HG03378 (cell line): ENCODE measurements around the gene RGP1.
A peak's percentile ranks its signal among the peaks of the same experiment; 100 is the strongest.

ENCODE experiments used
- ATAC-seq: cut with Tn5 transposase; IDR thresholded peaks from one replicate; pipeline ENCODE4 v1.9.1; 2021; ENCODE audit warnings: mild to moderate bottlenecking, moderate library complexity; ENCODE audit not compliant: unreplicated experiment

RGP1 gene

DNA sequence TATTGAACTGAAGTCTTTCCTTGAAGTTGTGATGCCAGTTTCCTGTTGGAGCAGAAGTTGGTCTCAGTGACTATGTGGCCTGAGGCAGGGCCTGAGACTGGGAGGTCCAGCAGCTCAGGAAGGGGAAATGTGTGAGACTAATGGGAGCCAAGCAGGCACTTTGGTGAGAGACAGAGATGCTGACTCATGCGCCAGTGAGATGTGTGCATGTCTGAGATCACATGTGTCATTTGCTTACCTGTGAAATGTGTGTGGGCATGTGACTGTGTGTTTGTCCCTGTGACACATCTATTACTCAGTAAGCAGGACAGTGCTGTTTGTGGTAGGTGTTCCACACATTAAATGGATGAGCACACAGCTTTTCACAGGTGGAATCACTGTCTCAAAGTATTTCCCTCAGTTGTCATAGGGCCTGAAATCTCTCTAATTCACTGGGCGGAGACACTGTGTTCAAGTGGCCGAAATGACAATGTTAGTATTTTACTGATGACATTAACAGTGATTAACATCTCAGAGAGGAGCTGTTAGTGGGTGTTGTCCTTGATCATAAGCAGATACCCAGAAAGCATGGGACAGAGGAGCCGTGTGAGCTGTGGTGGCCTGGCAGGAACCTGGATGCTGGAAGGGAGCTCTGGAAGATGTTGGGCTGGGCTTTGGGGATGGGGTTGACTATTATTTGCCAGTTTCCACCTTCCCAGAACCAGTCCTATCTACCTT, 49.7 kb downstream of the RGP1 start:
- ATAC-seq: peak; percentile 70

DNA sequence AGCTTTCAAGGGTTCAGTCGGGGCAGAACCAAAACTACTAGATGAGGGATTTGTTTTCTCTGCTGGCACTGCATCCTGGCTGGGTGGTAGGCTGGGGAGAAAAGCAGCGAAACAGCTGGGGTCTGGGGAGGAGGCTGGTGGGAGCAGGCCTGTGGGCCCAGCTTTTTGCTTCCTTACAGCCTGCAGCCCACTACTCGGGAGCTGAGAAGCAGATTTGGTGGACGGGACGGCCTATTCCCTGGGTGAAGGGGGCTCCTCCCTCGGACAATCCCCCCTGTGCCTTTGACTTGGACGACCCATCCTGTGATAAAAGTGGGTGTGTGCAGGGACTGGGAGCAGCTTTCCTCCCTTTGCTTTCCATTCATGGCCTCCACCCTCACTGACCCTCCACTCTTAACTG, 51.4 kb downstream of the RGP1 start:
- ATAC-seq: no peak

- no peak for ATAC-seq
These were observed 52.4 kb downstream of the RGP1 start for GRCh38 chr9:35801328-35802128.

DNA sequence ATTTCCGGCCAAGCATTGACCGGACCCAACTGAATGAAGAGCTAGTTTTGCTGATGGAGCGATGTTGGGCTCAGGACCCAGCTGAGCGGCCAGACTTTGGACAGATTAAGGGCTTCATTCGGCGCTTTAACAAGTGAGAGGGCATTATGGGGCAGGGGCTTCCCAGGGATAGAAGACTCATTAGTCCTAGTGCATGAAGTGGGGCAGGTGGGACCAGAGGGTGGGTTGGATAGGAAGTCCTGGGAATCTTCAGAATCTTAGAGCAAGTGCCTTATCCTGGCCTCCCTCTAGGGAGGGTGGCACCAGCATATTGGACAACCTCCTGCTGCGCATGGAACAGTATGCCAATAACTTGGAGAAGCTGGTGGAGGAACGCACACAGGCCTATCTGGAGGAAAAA, 57.0 kb downstream of the RGP1 start:
- no peak for ATAC-seq
